A673 (cell line): ENCODE results near the gene REXO1. TPM values are rescaled to one million over a fixed set of nuclear protein-coding genes. Genes with fewer than 3 reads are reported as not detected.

Source experiments
- BruUV-seq: library from RNA; stranded (reverse); fragments of 400-500 nt; replicated peaks from 2 replicates; lab custom pipeline; 2021; lab: Mats Ljungman, UMichigan
- CTCF ChIA-PET: fragments of 300-600 bp; sonication (Branson Sonifier 250); formaldehyde crosslinking; loops from one replicate; lab custom pipeline; 2022; ENCODE audit warnings: antibody characterized with exemption; lab: Charles Lee
- POLR2A ChIA-PET: fragments of 300-600 bp; sonication (Branson Sonifier 250); formaldehyde crosslinking; loops from one replicate; lab custom pipeline; 2022; ENCODE audit warnings: antibody characterized with exemption; ENCODE audit not compliant: low non-redundant PET; lab: Charles Lee
- DNase-seq: peaks from one replicate; pipeline ENCODE4 v3.0.0-alpha.2; 2015; ENCODE audit warnings: low spot score
- H3K27ac ChIP-seq: fragments of 200-600 bp; sonication (generic); 2 replicates; pipeline ENCODE4 v1.5.1; 2016; ENCODE audit warnings: mixed run types, low read depth, mild to moderate bottlenecking, mixed read lengths, antibody characterized with exemption, low read length; ENCODE audit not compliant: poor library complexity, severe bottlenecking
- H3K27me3 ChIP-seq: fragments of 200-600 bp; sonication (generic); replicated peaks from 2 replicates; pipeline ENCODE4 v1.6.1; 2017; ENCODE audit warnings: mixed run types, low read depth, mild to moderate bottlenecking, mixed read lengths, antibody characterized with exemption, low read length; ENCODE audit not compliant: insufficient read depth, poor library complexity
- H3K36me3 ChIP-seq: fragments of 200-600 bp; sonication (generic); 2 replicates; pipeline ENCODE4 v1.6.1; 2016; ENCODE audit warnings: mixed run types, mild to moderate bottlenecking, mixed read lengths, antibody characterized with exemption, low read length; ENCODE audit not compliant: insufficient read depth, poor library complexity, severe bottlenecking
- H3K4me1 ChIP-seq: fragments of 200-600 bp; sonication (generic); 2 replicates; pipeline ENCODE4 v1.6.1; 2017; ENCODE audit warnings: mixed run types, mild to moderate bottlenecking, mixed read lengths, antibody characterized with exemption, low read length; ENCODE audit not compliant: insufficient read depth, poor library complexity, severe bottlenecking
- H3K4me3 ChIP-seq: fragments of 200-600 bp; sonication (generic); 2 replicates; pipeline ENCODE4 v1.5.1; 2016; ENCODE audit warnings: low read depth, mixed run types, mild to moderate bottlenecking, mixed read lengths, low read length; ENCODE audit not compliant: poor library complexity, severe bottlenecking
- H3K9me3 ChIP-seq: fragments of 200-600 bp; sonication (generic); 2 replicates; pipeline ENCODE4 v1.6.1; 2016; ENCODE audit warnings: mixed run types, low read depth, mild to moderate bottlenecking, mixed read lengths, antibody characterized with exemption, low read length; ENCODE audit not compliant: poor library complexity, severe bottlenecking
- EZH2 ChIP-seq: fragments of 200-600 bp; sonication (generic); IDR thresholded peaks from 2 replicates; pipeline ENCODE4 v1.6.1; 2017; ENCODE audit warnings: borderline replicate concordance, low read depth, mild to moderate bottlenecking, mixed read lengths, antibody characterized with exemption, low read length; ENCODE audit not compliant: poor library complexity, severe bottlenecking
- intact Hi-C: fragments of 100-400 bp; cut with micrococcal nuclease; formaldehyde crosslinking; loops from one replicate; pipeline ENCODE4 v1.10.0; 2022; ENCODE audit not compliant: unreplicated experiment
- total RNA-seq: library from RNA; stranded (reverse); gene quantifications from 2 replicates; pipeline ENCODE4 v1.2.3, GENCODE V29; 2021
- TF ChIP-seq, protein P1 (sequence below): fragments of 300-800, 200-600 bp; sonication (generic); conservative IDR thresholded peaks from 2 replicates; pipeline ENCODE4 v1.5.1; 2017; ENCODE audit warnings: low read depth, mild to moderate bottlenecking, antibody characterized with exemption, low read length, moderate library complexity, mixed read lengths

The REXO1 gene
- total RNA-seq, 1 experiment from 2014 or later: 53.0 TPM

DNA sequence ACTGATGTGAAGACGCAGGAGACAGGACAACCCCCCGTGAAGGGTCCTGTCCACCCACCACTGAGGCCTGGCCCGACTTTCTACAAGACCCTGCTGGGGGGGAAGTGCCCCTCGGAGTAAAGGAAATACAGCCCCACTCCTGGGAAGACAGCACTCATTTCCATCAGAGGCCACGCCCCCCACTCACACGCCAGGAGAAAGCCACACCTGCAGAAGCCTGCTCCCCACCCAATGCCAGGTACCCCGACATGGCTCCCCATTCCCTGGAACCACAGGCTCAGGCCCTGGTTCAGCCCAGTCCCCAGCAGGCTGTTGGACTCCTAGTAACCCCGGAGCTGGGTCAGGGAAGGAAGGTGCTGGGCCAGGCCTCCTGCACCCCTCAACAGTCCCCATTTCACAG lies 25.3 kb downstream of the REXO1 start:
- BruUV-seq: no TSS peak

DNA sequence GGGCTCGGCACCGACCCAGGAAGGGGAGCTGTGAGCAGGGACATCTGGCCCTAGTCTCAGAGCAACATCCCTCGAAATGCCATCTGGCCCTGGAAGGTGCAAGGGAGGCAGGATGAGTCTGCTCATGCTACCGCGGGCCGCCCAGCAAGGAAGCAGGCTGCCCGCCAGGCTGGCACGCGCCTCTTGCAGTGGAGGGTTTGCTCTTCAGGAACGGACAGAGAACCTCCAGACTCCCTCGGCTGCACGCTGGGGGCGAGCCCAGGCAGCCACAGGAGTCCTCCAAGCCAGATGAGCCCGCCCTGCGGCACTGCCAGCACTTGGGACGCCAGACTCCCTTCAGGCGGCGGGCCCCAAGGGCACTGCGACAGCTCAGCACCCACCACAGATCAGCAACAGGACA lies 26.1 kb downstream of the REXO1 start:
- ChIA-PET POLR2A (no interaction called here), CTCF (interaction anchor here (0.6 to 1.0 kb wide), 2 partner anchors 276 to 319 kb away, joined by 3 to 5 read pairs; no protein-coding TSS in a partner anchor)
- H3K4me1 ChIP-seq: no peaks in the 10 kb centered on the region
- no peak overlapping the region for H3K4me3 ChIP-seq
- intact Hi-C loops: no loop called here
- BruUV-seq: no TSS peak
- no peaks in the 10 kb centered on the region for H3K27me3 ChIP-seq
- no peak overlapping the region for H3K27ac ChIP-seq
- TF ChIP-seq EZH2: no peak
- TF ChIP-seq, protein P1, sequence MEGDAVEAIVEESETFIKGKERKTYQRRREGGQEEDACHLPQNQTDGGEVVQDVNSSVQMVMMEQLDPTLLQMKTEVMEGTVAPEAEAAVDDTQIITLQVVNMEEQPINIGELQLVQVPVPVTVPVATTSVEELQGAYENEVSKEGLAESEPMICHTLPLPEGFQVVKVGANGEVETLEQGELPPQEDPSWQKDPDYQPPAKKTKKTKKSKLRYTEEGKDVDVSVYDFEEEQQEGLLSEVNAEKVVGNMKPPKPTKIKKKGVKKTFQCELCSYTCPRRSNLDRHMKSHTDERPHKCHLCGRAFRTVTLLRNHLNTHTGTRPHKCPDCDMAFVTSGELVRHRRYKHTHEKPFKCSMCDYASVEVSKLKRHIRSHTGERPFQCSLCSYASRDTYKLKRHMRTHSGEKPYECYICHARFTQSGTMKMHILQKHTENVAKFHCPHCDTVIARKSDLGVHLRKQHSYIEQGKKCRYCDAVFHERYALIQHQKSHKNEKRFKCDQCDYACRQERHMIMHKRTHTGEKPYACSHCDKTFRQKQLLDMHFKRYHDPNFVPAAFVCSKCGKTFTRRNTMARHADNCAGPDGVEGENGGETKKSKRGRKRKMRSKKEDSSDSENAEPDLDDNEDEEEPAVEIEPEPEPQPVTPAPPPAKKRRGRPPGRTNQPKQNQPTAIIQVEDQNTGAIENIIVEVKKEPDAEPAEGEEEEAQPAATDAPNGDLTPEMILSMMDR: no peak
- H3K36me3 ChIP-seq: peaks cover 42% of the 10 kb centered on the region
- DNase-seq: no peak
- H3K9me3 ChIP-seq: no peaks in the 10 kb centered on the region

More for the DNA sequence above, 25.3 kb downstream of the REXO1 start:
- no peak for DNase-seq
- Histone ChIP-seq H3K4me1 (no peaks in the 10 kb centered on the region), H3K9me3 (no peaks in the 10 kb centered on the region), H3K27me3 (no peaks in the 10 kb centered on the region), H3K27ac (no peak overlapping the region), H3K4me3 (no peak overlapping the region), H3K36me3 (peaks cover 40% of the 10 kb centered on the region)
- TF ChIP-seq EZH2: no peak
- TF ChIP-seq, protein P1: no peak
- POLR2A ChIA-PET: no interaction called here
- CTCF ChIA-PET: interaction anchor here (1.0 kb wide), 1 partner anchor 277 kb away, joined by 3 read pairs; no protein-coding TSS in a partner anchor
- intact Hi-C loops: no loop called here

DNA sequence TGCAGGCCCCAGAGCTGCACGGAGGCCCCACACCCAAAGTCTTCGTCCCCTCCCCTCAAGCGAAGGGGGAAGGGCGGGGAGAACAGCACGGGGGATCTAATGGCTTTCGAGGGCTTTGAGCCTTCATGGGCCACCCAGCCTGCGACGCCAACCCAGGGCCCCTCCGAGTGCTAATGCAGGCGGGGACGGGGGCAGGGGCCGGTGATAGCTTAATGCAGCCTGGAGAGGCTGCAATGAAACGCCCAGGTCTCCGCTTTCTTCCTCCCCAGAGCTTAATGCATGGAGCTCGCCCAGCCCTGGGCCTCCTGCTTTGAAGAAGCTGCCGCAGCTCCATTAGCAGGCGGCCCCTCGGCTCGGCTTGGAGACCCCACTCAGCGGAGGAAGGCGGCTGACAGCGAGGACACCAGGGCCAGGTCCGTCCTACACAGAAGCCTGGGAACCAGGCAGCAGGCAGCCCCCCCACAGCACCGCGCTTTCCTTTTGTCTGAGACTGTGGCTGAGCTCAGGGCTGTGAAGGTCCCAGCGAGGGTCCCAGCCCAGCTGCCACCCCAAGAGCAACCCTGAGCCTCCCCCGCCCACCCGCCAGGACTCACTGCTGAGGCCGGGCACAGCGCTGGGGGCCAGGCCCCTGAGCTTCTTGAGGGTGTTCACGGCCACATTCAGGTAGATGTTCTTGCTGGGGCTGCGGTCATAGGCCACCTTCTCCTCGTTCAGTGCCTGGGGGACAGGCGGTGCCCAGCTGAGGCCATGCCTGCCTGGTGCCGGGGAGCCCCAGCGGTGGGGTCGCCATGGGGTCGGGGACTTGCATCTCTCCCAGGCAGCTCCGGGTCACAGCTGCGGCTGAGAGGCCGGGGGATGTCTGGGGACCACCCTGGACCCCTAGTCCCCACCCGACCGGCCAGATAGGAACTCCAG lies 28.7 kb downstream of the REXO1 start:
- H3K27ac ChIP-seq: no peak overlapping the region
- H3K4me1 ChIP-seq: no peaks in the 10 kb centered on the region
- TF ChIP-seq, protein P1: no peak
- no peak for TF ChIP-seq EZH2
- peaks cover 60% of the 10 kb centered on the region for H3K36me3 ChIP-seq
- H3K4me3 ChIP-seq: no peak overlapping the region
- DNase-seq: no peak
- no peaks in the 10 kb centered on the region for H3K9me3 ChIP-seq
- BruUV-seq: no TSS peak
- POLR2A ChIA-PET: no interaction called here
- H3K27me3 ChIP-seq: no peaks in the 10 kb centered on the region
- CTCF ChIA-PET: interaction anchor here (0.6 kb wide), 1 partner anchor 240 kb away, joined by 7 read pairs; no protein-coding TSS in a partner anchor
- intact Hi-C loops: loop anchor here (10.0 kb wide), 1 partner anchor 275 kb away; no protein-coding TSS in a partner anchor
